Neural cell (in vitro differentiated cells): ENCODE results near the gene CERKL. TPM values are rescaled to one million over a fixed set of nuclear protein-coding genes. Genes with fewer than 3 reads are reported as not detected.

Experiments used
- H2AFZ ChIP-seq: fragments of 200-600, 300-800 bp; sonication (generic), shearing (Covaris generic); 2 replicates; pipeline ENCODE4 v1.6.0; 2014; ENCODE audit warnings: low read depth, mild to moderate bottlenecking, antibody characterized with exemption, low read length, moderate library complexity
- H3F3A ChIP-seq: fragments of 200-600 bp; shearing (Covaris generic); 2 replicates; pipeline ENCODE4 v1.6.1; 2016; ENCODE audit warnings: mild to moderate bottlenecking, moderate library complexity, mixed read lengths, antibody characterized with exemption, low read length; ENCODE audit not compliant: insufficient read depth, poor library complexity, severe bottlenecking
- H3K27ac ChIP-seq: fragments of 200-600, 300-800 bp; sonication (generic), shearing (Covaris generic); 2 replicates; pipeline ENCODE4 v1.5.1; 2014; ENCODE audit warnings: mild to moderate bottlenecking, low read length, moderate library complexity
- H3K27me3 ChIP-seq: fragments of 300-800, 200-600 bp; sonication (generic), shearing (Covaris generic); 2 replicates; pipeline ENCODE4 v1.6.0; 2014; ENCODE audit warnings: mild to moderate bottlenecking, low read depth, low read length, moderate library complexity; ENCODE audit not compliant: insufficient read depth
- H3K36me3 ChIP-seq: fragments of 300-800, 200-600 bp; sonication (generic), shearing (Covaris generic); 2 replicates; pipeline ENCODE4 v1.5.1; 2014; ENCODE audit warnings: mild to moderate bottlenecking, antibody characterized with exemption, low read length, moderate library complexity; ENCODE audit not compliant: insufficient read depth
- H3K4me2 ChIP-seq: fragments of 300-800, 200-600 bp; sonication (generic), shearing (Covaris generic); 2 replicates; pipeline ENCODE4 v1.6.0; 2014; ENCODE audit warnings: mild to moderate bottlenecking, low read length
- H3K4me3 ChIP-seq: fragments of 300-800, 200-600 bp; sonication (generic), shearing (Covaris generic); 2 replicates; pipeline ENCODE4 v1.5.1; 2014; ENCODE audit warnings: mild to moderate bottlenecking, low read length, moderate library complexity
- H3K79me2 ChIP-seq: fragments of 200-600 bp; shearing (Covaris generic); replicated peaks from 2 replicates; pipeline ENCODE4 v1.6.0; 2014; ENCODE audit warnings: mild to moderate bottlenecking, low read length, moderate library complexity; ENCODE audit not compliant: insufficient read depth
- H3K9ac ChIP-seq: fragments of 300-800, 200-600 bp; sonication (generic), shearing (Covaris generic); 2 replicates; pipeline ENCODE4 v1.6.1; 2016; ENCODE audit warnings: mild to moderate bottlenecking, low read length, mixed read lengths
- H3K9me2 ChIP-seq: fragments of 200-600 bp; shearing (Covaris generic); 2 replicates; pipeline ENCODE4 v1.6.1; 2016; ENCODE audit warnings: mild to moderate bottlenecking, low read length, mixed read lengths; ENCODE audit not compliant: insufficient read depth
- H3K9me3 ChIP-seq: fragments of 200-600, 300-800 bp; sonication (generic), shearing (Covaris generic); 2 replicates; pipeline ENCODE4 v1.6.1; 2016; ENCODE audit warnings: mild to moderate bottlenecking, mixed run types, low read length, moderate library complexity, mixed read lengths
- H4K20me1 ChIP-seq: fragments of 200-600 bp; shearing (Covaris generic); 2 replicates; pipeline ENCODE4 v1.6.1; 2016; ENCODE audit warnings: mild to moderate bottlenecking, mixed run types; ENCODE audit not compliant: insufficient read depth
- CTCF ChIP-seq: fragments of 450-650 bp; IDR thresholded peaks from 2 replicates; pipeline ENCODE4 v1.5.1; 2014; ENCODE audit warnings: antibody characterized with exemption, mild to moderate bottlenecking, moderate library complexity; ENCODE audit not compliant: poor library complexity, severe bottlenecking
- EP300 ChIP-seq: fragments of 450-650 bp; conservative IDR thresholded peaks from 2 replicates; pipeline ENCODE4 v1.6.1; 2014; ENCODE audit warnings: antibody characterized with exemption, mild to moderate bottlenecking, moderate library complexity; ENCODE audit not compliant: poor library complexity, severe bottlenecking
- EZH2 ChIP-seq: fragments of 200-600, 300-800 bp; shearing (Covaris generic), sonication (generic); IDR thresholded peaks from 2 replicates; pipeline ENCODE4 v1.6.1; 2014; ENCODE audit warnings: antibody characterized with exemption, low read length, borderline replicate concordance, mild to moderate bottlenecking; ENCODE audit not compliant: insufficient read depth, poor library complexity, severe bottlenecking
- MXI1 ChIP-seq: fragments of 450-650 bp; conservative IDR thresholded peaks from 2 replicates; pipeline ENCODE4 v1.6.1; 2014; ENCODE audit warnings: antibody characterized with exemption, mild to moderate bottlenecking; ENCODE audit not compliant: poor library complexity, severe bottlenecking
- POLR2AphosphoS5 ChIP-seq: IDR thresholded peaks from 2 replicates; pipeline ENCODE4 v1.6.1; 2012
- RAD21 ChIP-seq: fragments of 450-650 bp; conservative IDR thresholded peaks from 2 replicates; pipeline ENCODE4 v1.6.1; 2014; ENCODE audit warnings: antibody characterized with exemption, mild to moderate bottlenecking, moderate library complexity
- REST ChIP-seq: IDR thresholded peaks from 2 replicates; pipeline ENCODE4 v1.6.1; 2012; ENCODE audit warnings: borderline replicate concordance
- SMC3 ChIP-seq: fragments of 450-650 bp; conservative IDR thresholded peaks from 2 replicates; pipeline ENCODE4 v1.6.1; 2014; ENCODE audit warnings: antibody characterized with exemption, mild to moderate bottlenecking, moderate library complexity; ENCODE audit not compliant: poor library complexity
- TAF1 ChIP-seq: IDR thresholded peaks from 2 replicates; pipeline ENCODE4 v1.6.1; 2012; ENCODE audit warnings: low read depth
- polyA plus RNA-seq: library from polyadenylated mRNA; depleted of rRNA; stranded (reverse); fragments of >200 nt; gene quantifications from 2 replicates; pipeline ENCODE4 v1.2.3, GENCODE V29; 2014

Gene CERKL
- polyA plus RNA-seq, 1 donor from 2014 or later = not detected

GRCh38 chr2:181520253-181520652 is 136.7 kb downstream of the CERKL start:
- TF ChIP-seq RAD21 (no peak), EP300 (no peak), REST (no peak), EZH2 (no peak), SMC3 (no peak), MXI1 (no peak), POLR2AphosphoS5 (no peak), TAF1 (no peak), CTCF (no peak)
- no peak overlapping the region for H3K4me2 ChIP-seq

DNA sequence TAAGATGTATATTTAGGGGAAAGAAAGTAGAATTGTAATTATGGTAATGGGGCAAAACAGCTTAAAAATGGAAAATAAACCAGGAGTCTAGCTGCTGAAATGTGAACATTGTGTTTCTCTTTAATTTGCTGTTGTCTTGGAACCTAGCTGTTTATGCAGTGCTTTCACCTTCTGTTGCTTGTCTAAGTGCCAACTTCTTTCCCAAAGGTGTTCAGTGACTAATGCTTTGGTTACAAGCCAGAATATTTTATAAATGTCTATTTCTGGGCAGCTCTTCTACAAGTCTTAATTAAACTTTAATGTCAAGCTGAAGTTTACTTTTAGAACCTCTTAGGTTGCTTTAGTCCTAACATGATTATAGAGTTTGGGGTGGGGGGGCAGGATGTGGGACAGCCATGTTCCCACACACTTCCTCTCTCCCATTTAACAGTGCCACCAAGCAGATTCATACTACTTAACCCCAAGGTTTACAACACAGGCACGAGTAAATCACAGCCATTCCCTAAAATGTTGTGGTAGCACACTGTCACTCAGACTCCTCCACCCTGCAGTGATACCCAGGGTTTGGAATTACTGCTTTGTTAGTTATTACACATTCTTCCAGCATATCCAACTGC is 139.1 kb downstream of the CERKL start:
- H3K4me2 ChIP-seq = no peak overlapping the region
- no peaks in the 10 kb centered on the region for H3K9me3 ChIP-seq
- no peak overlapping the region for H3K9ac ChIP-seq
- H2AFZ ChIP-seq = no peak overlapping the region
- H4K20me1 ChIP-seq = no peaks in the 10 kb centered on the region
- H3K27me3 ChIP-seq = no peaks in the 10 kb centered on the region
- no peaks in the 10 kb centered on the region for H3K9me2 ChIP-seq
- TF ChIP-seq POLR2AphosphoS5 = no peak
- no peak for TF ChIP-seq SMC3
- TF ChIP-seq CTCF = no peak
- no peak for TF ChIP-seq MXI1
- no peak for TF ChIP-seq RAD21
- TF ChIP-seq TAF1 = no peak
- TF ChIP-seq EP300 = no peak
- H3K4me3 ChIP-seq = no peak overlapping the region
- H3K36me3 ChIP-seq = no peaks in the 10 kb centered on the region
- H3F3A ChIP-seq = no peaks in the 10 kb centered on the region
- no peak overlapping the region for H3K27ac ChIP-seq
- H3K79me2 ChIP-seq = no peaks in the 10 kb centered on the region

More at GRCh38 chr2:181520253-181520652, 136.7 kb downstream of the CERKL start:
- no peak overlapping the region for H3K4me3 ChIP-seq
- no peak overlapping the region for H3K27ac ChIP-seq
- no peaks in the 10 kb centered on the region for H3F3A ChIP-seq
- H3K9me3 ChIP-seq = no peaks in the 10 kb centered on the region
- no peaks in the 10 kb centered on the region for H3K27me3 ChIP-seq
- no peak overlapping the region for H3K9ac ChIP-seq
- H3K79me2 ChIP-seq = no peaks in the 10 kb centered on the region
- H3K36me3 ChIP-seq = no peaks in the 10 kb centered on the region
- H2AFZ ChIP-seq = no peak overlapping the region
- H3K9me2 ChIP-seq = no peaks in the 10 kb centered on the region
- no peaks in the 10 kb centered on the region for H4K20me1 ChIP-seq
